Mesendoderm (in vitro differentiated cells): Measurements from ENCODE around the gene SLC9B2.

Experiments used
- DNase-seq: peaks from one replicate; pipeline ENCODE4 v3.0.0; 2013
- H2AK5ac ChIP-seq: 2 replicates; pipeline ENCODE4 v1.6.1; 2013; ENCODE audit warnings: low read length, inconsistent platforms
- H2BK120ac ChIP-seq: 2 replicates; pipeline ENCODE4 v1.6.1; 2013; ENCODE audit warnings: low read depth, mild to moderate bottlenecking, low read length, moderate library complexity, mixed read lengths
- H2BK15ac ChIP-seq: replicated peaks from 2 replicates; pipeline ENCODE4 v1.6.1; 2013; ENCODE audit warnings: low read depth, mild to moderate bottlenecking, moderate library complexity
- H2BK5ac ChIP-seq: 2 replicates; pipeline ENCODE4 v1.6.1; 2013; ENCODE audit warnings: low read length, inconsistent platforms
- H3K18ac ChIP-seq: 2 replicates; pipeline ENCODE4 v1.6.1; 2013; ENCODE audit warnings: mild to moderate bottlenecking, low read length, mixed read lengths
- H3K23ac ChIP-seq: one replicate; pipeline ENCODE4 v1.6.1; 2013; ENCODE audit warnings: low read length
- H3K27ac ChIP-seq: 2 replicates; pipeline ENCODE4 v1.5.1; 2013; ENCODE audit warnings: low read depth, mild to moderate bottlenecking, inconsistent platforms, low read length, moderate library complexity
- H3K27me3 ChIP-seq: 2 replicates; pipeline ENCODE4 v1.6.1; 2013; ENCODE audit warnings: low read length, control low read depth, mild to moderate bottlenecking, inconsistent platforms; ENCODE audit not compliant: insufficient read depth, poor library complexity
- H3K36me3 ChIP-seq: 2 replicates; pipeline ENCODE4 v1.6.1; 2013; ENCODE audit warnings: low read length, inconsistent platforms; ENCODE audit not compliant: control insufficient read depth, insufficient read depth
- H3K4ac ChIP-seq: one replicate; pipeline ENCODE4 v1.6.1; 2013; ENCODE audit warnings: low read depth, mild to moderate bottlenecking, low read length, moderate library complexity
- H3K4me1 ChIP-seq: 2 replicates; pipeline ENCODE4 v1.6.1; 2013; ENCODE audit warnings: low read depth, low read length, inconsistent platforms; ENCODE audit not compliant: control insufficient read depth
- H3K4me2 ChIP-seq: 2 replicates; pipeline ENCODE4 v1.6.1; 2013; ENCODE audit warnings: low read length
- H3K4me3 ChIP-seq: 2 replicates; pipeline ENCODE4 v1.5.1; 2013; ENCODE audit warnings: mild to moderate bottlenecking, low read length
- H3K56ac ChIP-seq: one replicate; pipeline ENCODE4 v1.6.1; 2013; ENCODE audit warnings: low read length
- H3K79me1 ChIP-seq: 2 replicates; pipeline ENCODE4 v1.6.1; 2013; ENCODE audit warnings: low read length, inconsistent platforms
- H3K79me2 ChIP-seq: 2 replicates; pipeline ENCODE4 v1.6.1; 2013; ENCODE audit warnings: mild to moderate bottlenecking, low read length; ENCODE audit not compliant: control insufficient read depth, insufficient read depth
- H3K9ac ChIP-seq: 2 replicates; pipeline ENCODE4 v1.6.1; 2013; ENCODE audit warnings: low read length, inconsistent platforms
- H4K5ac ChIP-seq: one replicate; pipeline ENCODE4 v1.6.1; 2013; ENCODE audit warnings: low read length
- H4K8ac ChIP-seq: one replicate; pipeline ENCODE4 v1.6.1; 2013; ENCODE audit warnings: low read depth, mild to moderate bottlenecking, control low read depth, low read length, moderate library complexity
- WGBS: extraction: QIAGEN DNeasy Blood & Tissue Kit; methylation state at CpG from one replicate; pipeline ENCODE4 v1.1.7; 2013; ENCODE audit warnings: low lambda C conversion rate, missing lambda C conversion rate; ENCODE audit not compliant: insufficient coverage; ENCODE audit errors: extremely low coverage; 5-methylcytosine and 5-hydroxymethylcytosine counted together

SLC9B2 gene

DNA sequence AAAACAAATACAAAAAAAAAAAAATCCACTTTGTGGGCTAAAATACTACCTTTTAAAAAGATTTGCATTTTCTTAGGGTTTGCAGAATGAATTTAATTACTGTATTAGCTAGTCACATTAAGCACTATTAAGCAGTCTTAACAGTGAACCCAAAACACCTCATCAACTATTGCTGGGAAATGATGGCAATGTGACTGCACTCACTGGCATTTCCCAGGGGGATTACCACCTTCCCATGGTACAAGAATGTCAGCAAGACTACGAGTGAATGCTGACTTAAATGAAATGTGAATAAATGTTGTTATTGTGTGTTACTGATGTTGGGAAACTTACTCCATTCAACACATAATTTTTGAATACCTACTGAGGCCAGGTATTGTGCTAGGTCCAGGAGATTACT is 10.0 kb upstream of the SLC9B2 start:
- no peak overlapping the region for H2BK120ac ChIP-seq
- no peak overlapping the region for H2BK15ac ChIP-seq
- H3K9ac ChIP-seq = no peak overlapping the region
- H3K4me2 ChIP-seq = no peak overlapping the region
- no peak overlapping the region for H3K18ac ChIP-seq
- no peak overlapping the region for H3K56ac ChIP-seq
- peaks cover 2% of the 10 kb centered on the region for H3K36me3 ChIP-seq
- H4K8ac ChIP-seq = no peak overlapping the region
- H3K79me2 ChIP-seq = no peaks in the 10 kb centered on the region
- no peak overlapping the region for H3K4ac ChIP-seq
- H3K4me1 ChIP-seq = no peaks in the 10 kb centered on the region
- H4K5ac ChIP-seq = no peak overlapping the region
- no peak overlapping the region for H3K4me3 ChIP-seq
- no peaks in the 10 kb centered on the region for H3K79me1 ChIP-seq
- H3K27me3 ChIP-seq = no peaks in the 10 kb centered on the region
- no peak overlapping the region for H2AK5ac ChIP-seq
- no peak overlapping the region for H3K23ac ChIP-seq
- no peak for DNase-seq
- no peak overlapping the region for H2BK5ac ChIP-seq
- H3K27ac ChIP-seq = no peak overlapping the region
- no CpG with 5 or more reads among the region's 1 CpG for WGBS

DNA sequence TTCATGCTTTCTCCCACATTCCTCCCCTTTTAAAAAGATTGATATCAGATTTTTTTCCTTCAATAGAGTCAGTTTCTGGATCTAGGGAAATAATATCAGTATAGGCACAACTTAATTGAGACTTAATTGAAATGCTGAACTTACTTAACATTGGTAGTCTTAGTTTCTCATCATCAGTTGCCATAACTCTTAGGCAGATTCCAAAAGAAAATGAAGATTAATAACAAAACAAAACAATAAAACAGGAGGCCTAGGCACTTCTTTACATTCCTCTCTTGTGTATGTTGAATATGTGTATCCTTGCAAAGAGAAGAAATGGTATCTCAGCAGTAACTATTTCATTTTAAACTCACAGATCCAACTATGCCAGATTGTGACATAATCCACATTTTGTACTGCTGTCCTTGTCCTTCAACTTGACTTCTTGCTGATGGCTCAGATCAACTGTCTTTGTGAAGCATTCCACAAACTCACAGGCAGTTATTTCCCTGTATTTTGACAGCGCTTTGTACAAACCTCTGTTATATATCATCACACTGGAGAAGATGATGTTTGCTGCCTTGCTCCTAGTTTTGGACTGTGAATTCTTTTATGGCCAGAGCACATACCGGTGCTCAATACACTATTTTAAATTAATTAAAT is 9.1 kb upstream of the SLC9B2 start:
- Histone ChIP-seq H4K5ac (no peak overlapping the region), H3K27ac (no peak overlapping the region), H3K9ac (no peak overlapping the region), H2BK15ac (no peak overlapping the region), H3K79me1 (no peaks in the 10 kb centered on the region), H3K36me3 (peaks cover 2% of the 10 kb centered on the region), H3K18ac (no peak overlapping the region), H3K79me2 (no peaks in the 10 kb centered on the region), H3K27me3 (no peaks in the 10 kb centered on the region), H2BK5ac (no peak overlapping the region), H2BK120ac (no peak overlapping the region), H3K4ac (no peak overlapping the region), H3K4me1 (no peaks in the 10 kb centered on the region), H4K8ac (no peak overlapping the region), H3K4me2 (no peak overlapping the region), H2AK5ac (no peak overlapping the region), H3K23ac (no peak overlapping the region), H3K4me3 (no peak overlapping the region), H3K56ac (no peak overlapping the region)
- no CpG with 5 or more reads among the region's 2 CpGs for WGBS
- no peak for DNase-seq

DNA sequence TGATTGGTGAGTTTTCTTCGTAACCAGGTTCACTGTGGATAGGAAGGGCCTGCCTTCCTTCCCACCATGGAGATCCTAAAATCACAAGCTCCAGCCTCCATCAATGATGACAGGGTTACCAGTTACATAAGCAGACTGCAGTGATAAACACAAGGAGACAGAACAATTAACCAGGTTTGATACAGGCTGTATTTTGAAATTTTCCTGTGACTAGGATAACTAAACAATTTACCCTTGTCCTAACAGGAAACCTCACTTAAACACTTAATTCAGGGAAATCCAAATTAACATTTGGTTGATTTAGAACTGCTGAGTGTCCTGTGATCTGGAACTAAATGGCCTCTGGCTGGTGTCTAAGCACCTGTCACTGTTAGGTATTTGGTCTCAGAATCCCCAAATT is 3.1 kb upstream of the SLC9B2 start:
- Histone ChIP-seq H3K4ac (no peak overlapping the region), H3K4me2 (no peak overlapping the region), H3K36me3 (no peaks in the 10 kb centered on the region), H3K27me3 (no peaks in the 10 kb centered on the region), H3K56ac (no peak overlapping the region), H3K23ac (no peak overlapping the region), H4K8ac (no peak overlapping the region), H2BK5ac (no peak overlapping the region), H4K5ac (no peak overlapping the region), H3K79me2 (no peaks in the 10 kb centered on the region), H2BK120ac (no peak overlapping the region), H3K4me1 (no peaks in the 10 kb centered on the region), H2AK5ac (no peak overlapping the region), H3K18ac (no peak overlapping the region), H3K4me3 (no peak overlapping the region), H3K9ac (no peak overlapping the region), H3K79me1 (no peaks in the 10 kb centered on the region), H2BK15ac (no peak overlapping the region), H3K27ac (no peak overlapping the region)
- DNase-seq = no peak
- no CpG with 5 or more reads among the region's 1 CpG for WGBS

DNA sequence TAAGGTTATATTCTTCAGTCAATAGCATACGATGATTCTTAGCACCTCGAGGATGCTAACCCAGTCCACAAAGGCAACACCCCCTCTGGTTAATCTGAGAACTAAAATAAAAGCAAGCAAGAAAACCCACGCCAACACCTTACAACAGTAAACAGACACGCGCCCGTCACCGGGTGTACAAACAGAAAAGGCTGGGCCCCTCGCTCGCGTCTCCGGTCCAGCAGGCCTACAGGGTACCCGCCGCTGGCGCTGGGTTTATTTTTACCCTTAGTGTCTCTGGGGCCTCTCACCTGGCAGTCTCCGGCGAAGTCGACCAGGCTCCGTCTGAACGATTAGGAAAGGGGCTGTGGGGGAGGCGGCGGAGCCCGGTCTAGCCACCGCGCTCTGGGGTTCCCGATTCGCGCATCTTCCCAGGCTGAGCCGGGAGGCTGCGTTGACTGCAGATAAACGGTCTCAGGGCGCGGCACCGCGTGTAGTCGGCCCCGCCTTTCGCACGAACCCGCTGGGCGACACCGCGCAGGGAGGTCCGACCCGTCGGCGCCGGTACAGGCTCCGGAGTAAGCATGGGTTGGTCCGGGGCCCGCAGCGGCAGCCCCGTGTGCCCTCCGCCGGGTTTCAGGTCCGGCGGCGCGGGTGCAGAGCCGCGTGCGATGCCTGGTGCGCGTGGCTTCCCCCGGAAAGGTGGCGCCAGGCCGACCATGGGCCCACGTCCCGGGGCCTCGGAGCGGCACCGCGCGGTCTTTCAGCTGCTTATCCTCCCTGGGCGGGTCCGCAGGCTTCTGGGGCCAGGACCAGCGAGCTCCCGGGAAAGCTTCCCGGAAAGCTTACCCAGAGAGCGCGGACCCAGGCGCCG is 441 bp downstream of the SLC9B2 start:
- no peaks in the 10 kb centered on the region for H3K79me2 ChIP-seq
- peak overlapping the region; percentile 34 for H3K18ac ChIP-seq
- peak overlapping the region; percentile 90 for H3K56ac ChIP-seq
- H3K27ac ChIP-seq = peak overlapping the region; percentile 16
- H2BK15ac ChIP-seq = no peak overlapping the region
- H4K8ac ChIP-seq = peak overlapping the region; percentile 67
- no CpG with 5 or more reads among the region's 82 CpGs for WGBS
- H3K4ac ChIP-seq = no peak overlapping the region
- no peak overlapping the region for H3K23ac ChIP-seq
- peak overlapping the region; percentile 75 for H3K9ac ChIP-seq
- DNase-seq = peak; percentile 76
- H3K36me3 ChIP-seq = no peaks in the 10 kb centered on the region
- H2AK5ac ChIP-seq = no peak overlapping the region
- H3K27me3 ChIP-seq = no peaks in the 10 kb centered on the region
- no peak overlapping the region for H2BK120ac ChIP-seq
- H4K5ac ChIP-seq = no peak overlapping the region
- no peaks in the 10 kb centered on the region for H3K4me1 ChIP-seq
- H3K4me3 ChIP-seq = peak overlapping the region; percentile 52
- H3K79me1 ChIP-seq = no peaks in the 10 kb centered on the region
- H2BK5ac ChIP-seq = no peak overlapping the region
- peak overlapping the region; percentile 70 for H3K4me2 ChIP-seq

DNA sequence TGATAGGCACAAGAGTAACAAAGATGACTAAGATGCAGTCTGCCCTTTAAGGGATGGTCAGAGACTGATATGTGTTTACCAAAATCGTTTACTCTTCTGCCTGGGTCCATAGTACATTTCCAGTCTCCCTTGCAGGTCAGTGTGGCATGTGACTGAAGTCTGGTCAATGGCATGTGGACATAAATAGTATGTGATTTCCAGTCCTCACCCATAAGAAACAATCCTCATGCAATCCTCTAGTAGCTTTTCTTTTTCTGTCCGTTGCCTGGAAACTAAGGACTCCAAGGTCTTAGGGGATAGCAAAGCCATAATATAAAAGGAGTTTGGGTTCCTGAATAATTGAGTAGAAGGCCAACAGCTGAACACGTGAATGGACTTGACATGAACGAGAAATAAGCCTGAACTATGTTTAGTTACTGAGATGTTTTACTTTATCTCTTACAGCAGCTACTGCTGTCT is 1.1 kb downstream of the SLC9B2 start:
- no peak overlapping the region for H2AK5ac ChIP-seq
- no peaks in the 10 kb centered on the region for H3K79me2 ChIP-seq
- H3K27ac ChIP-seq = no peak overlapping the region
- no peak overlapping the region for H3K18ac ChIP-seq
- no peak overlapping the region for H4K5ac ChIP-seq
- no peak overlapping the region for H3K4ac ChIP-seq
- H2BK120ac ChIP-seq = no peak overlapping the region
- no peaks in the 10 kb centered on the region for H3K27me3 ChIP-seq
- no peak overlapping the region for H3K4me3 ChIP-seq
- no CpG with 5 or more reads among the region's 4 CpGs for WGBS
- H2BK15ac ChIP-seq = no peak overlapping the region
- DNase-seq = no peak
- no peaks in the 10 kb centered on the region for H3K4me1 ChIP-seq
- no peak overlapping the region for H3K56ac ChIP-seq
- H4K8ac ChIP-seq = no peak overlapping the region
- no peak overlapping the region for H3K23ac ChIP-seq
- peak overlapping the region; percentile 70 for H3K4me2 ChIP-seq
- peak overlapping the region; percentile 75 for H3K9ac ChIP-seq
- H3K79me1 ChIP-seq = no peaks in the 10 kb centered on the region
- no peaks in the 10 kb centered on the region for H3K36me3 ChIP-seq
- H2BK5ac ChIP-seq = no peak overlapping the region
